Urinary bladder (tissue), 4 donors: ENCODE measurements around the gene PIK3C2G. TPM values are rescaled to one million over a fixed set of nuclear protein-coding genes. Genes with fewer than 3 reads are reported as not detected.

Experiments used
- DNase-seq: peaks from one replicate; pipeline ENCODE4 v3.0.0-alpha.2; 2015; ENCODE audit errors: extremely low spot score
- H3K27ac ChIP-seq: one replicate; pipeline ENCODE4 v1.5.1; 2013; ENCODE audit warnings: low read depth, mild to moderate bottlenecking, moderate library complexity
- H3K36me3 ChIP-seq: one replicate; pipeline ENCODE4 v1.6.1; 2013; ENCODE audit warnings: mild to moderate bottlenecking, moderate library complexity; ENCODE audit not compliant: insufficient read depth
- H3K4me1 ChIP-seq: one replicate; pipeline ENCODE4 v1.6.1; 2013; ENCODE audit warnings: mild to moderate bottlenecking, moderate library complexity; ENCODE audit not compliant: insufficient read depth
- H3K4me3 ChIP-seq: one replicate; pipeline ENCODE4 v1.5.1; 2013; ENCODE audit warnings: low read depth, low read length
- WGBS: extraction: QIAGEN DNeasy Blood & Tissue Kit; methylation state at CpG from one replicate; pipeline ENCODE4 v1.1.7; 2013; 5-methylcytosine and 5-hydroxymethylcytosine counted together
- polyA plus RNA-seq: library from polyadenylated mRNA; stranded (reverse); fragments of 200-250 nt; gene quantifications from one replicate; pipeline ENCODE4 v1.2.3, GENCODE V29; 2013
- total RNA-seq: library from RNA; depleted of rRNA; stranded (reverse); fragments of >200 nt; gene quantifications from one replicate; pipeline ENCODE4 v1.2.3, GENCODE V29; 2014
- donor health status: healthy with polysubstance abuse.
- donor health status: healthy.

Gene PIK3C2G
- total and polyA plus RNA-seq, 2 donors = 0.03 to 1.2 TPM

GRCh38 chr12:18339633-18340032, 78.3 kb downstream of the PIK3C2G start:
- WGBS = 86% methylated on average over 1 of the region's 1 CpG
- H3K4me3 ChIP-seq = no peak overlapping the region

GRCh38 chr12:18340186-18340585, 78.9 kb downstream of the PIK3C2G start:
- Histone ChIP-seq H3K4me3 (no peak overlapping the region), H3K4me1 (no peaks in the 10 kb centered on the region), H3K27ac (no peak overlapping the region), H3K36me3 (no peaks in the 10 kb centered on the region)
- DNase-seq = no peak
- 74% methylated on average over 3 of the region's 3 CpGs for WGBS

More at GRCh38 chr12:18339633-18340032, 78.3 kb downstream of the PIK3C2G start:
- Histone ChIP-seq H3K27ac (no peak overlapping the region), H3K36me3 (no peaks in the 10 kb centered on the region), H3K4me1 (no peaks in the 10 kb centered on the region)
- DNase-seq = no peak

GRCh38 chr12:18340786-18341185, 79.5 kb downstream of the PIK3C2G start:
- H3K36me3 ChIP-seq = no peaks in the 10 kb centered on the region
- no peaks in the 10 kb centered on the region for H3K4me1 ChIP-seq
- no peak overlapping the region for H3K27ac ChIP-seq
- H3K4me3 ChIP-seq = no peak overlapping the region
- DNase-seq = no peak
- WGBS = 65% methylated on average over 7 of the region's 7 CpGs

GRCh38 chr12:18343708-18344107, 82.4 kb downstream of the PIK3C2G start:
- Histone ChIP-seq H3K36me3 (no peaks in the 10 kb centered on the region), H3K4me3 (no peak overlapping the region), H3K27ac (no peak overlapping the region), H3K4me1 (no peaks in the 10 kb centered on the region)
- DNase-seq = no peak
- 69% methylated on average over 4 of the region's 4 CpGs for WGBS

GRCh38 chr12:18345021-18345735, 83.9 kb downstream of the PIK3C2G start:
- no peak for DNase-seq
- no peak overlapping the region for H3K27ac ChIP-seq
- 58% methylated on average over 3 of the region's 3 CpGs for WGBS

GRCh38 chr12:18352312-18352711, 91.0 kb downstream of the PIK3C2G start:
- H3K36me3 ChIP-seq = no peaks in the 10 kb centered on the region
- DNase-seq = no peak
- no peaks in the 10 kb centered on the region for H3K4me1 ChIP-seq
- H3K27ac ChIP-seq = no peak overlapping the region
- H3K4me3 ChIP-seq = no peak overlapping the region
- 95% methylated on average over 5 of the region's 5 CpGs for WGBS

More at GRCh38 chr12:18345021-18345735, 83.9 kb downstream of the PIK3C2G start:
- Histone ChIP-seq H3K4me3 (no peak overlapping the region), H3K4me1 (no peaks in the 10 kb centered on the region), H3K36me3 (no peaks in the 10 kb centered on the region)

GRCh38 chr12:18355429-18355828, 94.1 kb downstream of the PIK3C2G start:
- Histone ChIP-seq H3K4me3 (no peak overlapping the region), H3K36me3 (no peaks in the 10 kb centered on the region), H3K27ac (no peak overlapping the region), H3K4me1 (no peaks in the 10 kb centered on the region)
- no peak for DNase-seq
- 95% methylated on average over 5 of the region's 5 CpGs for WGBS

- no peaks in the 10 kb centered on the region for H3K4me1 ChIP-seq
- no peak overlapping the region for H3K27ac ChIP-seq
- 93% methylated on average over 2 of the region's 2 CpGs for WGBS
- no peaks in the 10 kb centered on the region for H3K36me3 ChIP-seq
- H3K4me3 ChIP-seq = no peak overlapping the region
- DNase-seq = no peak
Measured at GRCh38 chr12:18358077-18358476, 96.8 kb downstream of the PIK3C2G start.

GRCh38 chr12:18358930-18359329, 97.6 kb downstream of the PIK3C2G start:
- WGBS = 95% methylated on average over 2 of the region's 2 CpGs
- H3K4me3 ChIP-seq = no peak overlapping the region
- no peak for DNase-seq
- H3K27ac ChIP-seq = no peak overlapping the region
- no peaks in the 10 kb centered on the region for H3K36me3 ChIP-seq
- no peaks in the 10 kb centered on the region for H3K4me1 ChIP-seq

- no peak overlapping the region for H3K27ac ChIP-seq
- DNase-seq = no peak
- H3K36me3 ChIP-seq = no peaks in the 10 kb centered on the region
- no peaks in the 10 kb centered on the region for H3K4me1 ChIP-seq
- no peak overlapping the region for H3K4me3 ChIP-seq
Measured at GRCh38 chr12:18361433-18361832, 100.1 kb downstream of the PIK3C2G start.

- 85% methylated on average over 2 of the region's 2 CpGs for WGBS
- no peaks in the 10 kb centered on the region for H3K36me3 ChIP-seq
- no peak overlapping the region for H3K27ac ChIP-seq
- H3K4me1 ChIP-seq = no peaks in the 10 kb centered on the region
- DNase-seq = no peak
- H3K4me3 ChIP-seq = no peak overlapping the region
Measured at GRCh38 chr12:18363321-18363720, 102.0 kb downstream of the PIK3C2G start.

GRCh38 chr12:18368594-18368993, 107.3 kb downstream of the PIK3C2G start:
- H3K4me1 ChIP-seq = no peaks in the 10 kb centered on the region
- no peak overlapping the region for H3K27ac ChIP-seq
- DNase-seq = no peak
- H3K36me3 ChIP-seq = no peaks in the 10 kb centered on the region
- no peak overlapping the region for H3K4me3 ChIP-seq
- 87% methylated on average over 3 of the region's 3 CpGs for WGBS

GRCh38 chr12:18373181-18373580, 111.9 kb downstream of the PIK3C2G start:
- no peak for DNase-seq
- H3K4me1 ChIP-seq = no peaks in the 10 kb centered on the region
- no peaks in the 10 kb centered on the region for H3K36me3 ChIP-seq
- H3K27ac ChIP-seq = no peak overlapping the region
- 54% methylated on average over 6 of the region's 6 CpGs for whole genome bisulfite sequencing
- no peak overlapping the region for H3K4me3 ChIP-seq

GRCh38 chr12:18375131-18375530, 113.8 kb downstream of the PIK3C2G start:
- no peak overlapping the region for H3K4me3 ChIP-seq
- no peak overlapping the region for H3K27ac ChIP-seq
- no peaks in the 10 kb centered on the region for H3K36me3 ChIP-seq
- H3K4me1 ChIP-seq = no peaks in the 10 kb centered on the region
- DNase-seq = no peak

- 85% methylated on average over 2 of the region's 2 CpGs for WGBS
- H3K36me3 ChIP-seq = no peaks in the 10 kb centered on the region
Measured at GRCh38 chr12:18375583-18375982, 114.3 kb downstream of the PIK3C2G start.

More at GRCh38 chr12:18375583-18375982, 114.3 kb downstream of the PIK3C2G start:
- no peak overlapping the region for H3K4me3 ChIP-seq
- no peaks in the 10 kb centered on the region for H3K4me1 ChIP-seq
- H3K27ac ChIP-seq = no peak overlapping the region
- no peak for DNase-seq
